GM12872 (cell line): Measurements from ENCODE around the gene KCNG4.

Experiments
- TF ChIP-seq, protein P1 (sequence below): IDR thresholded peaks from 3 replicates; pipeline ENCODE4 v1.5.1; 2011; ENCODE audit warnings: low read depth, mild to moderate bottlenecking, low read length, moderate library complexity; ENCODE audit not compliant: insufficient read depth

The KCNG4 gene

DNA sequence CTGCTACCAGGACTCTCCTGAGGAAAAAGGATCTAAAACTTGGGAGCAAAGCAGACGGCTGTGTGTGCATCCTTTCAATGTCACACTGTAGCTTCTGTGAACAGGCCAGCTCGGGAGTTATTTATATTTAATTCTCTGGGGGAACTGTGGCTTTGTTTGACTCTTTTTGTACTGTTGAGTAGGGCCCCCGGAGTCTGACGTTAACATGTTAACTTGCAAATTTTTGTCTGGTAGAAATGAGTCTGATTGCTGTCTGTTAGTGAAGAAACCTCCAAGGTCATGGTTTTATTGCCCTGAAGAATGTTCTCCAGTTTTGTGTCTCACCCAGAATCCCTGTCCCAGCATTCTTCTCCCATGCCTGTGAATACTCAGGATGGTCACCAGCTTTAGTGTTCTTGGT is 14.2 kb upstream of the KCNG4 start:
- TF ChIP-seq, protein P1, sequence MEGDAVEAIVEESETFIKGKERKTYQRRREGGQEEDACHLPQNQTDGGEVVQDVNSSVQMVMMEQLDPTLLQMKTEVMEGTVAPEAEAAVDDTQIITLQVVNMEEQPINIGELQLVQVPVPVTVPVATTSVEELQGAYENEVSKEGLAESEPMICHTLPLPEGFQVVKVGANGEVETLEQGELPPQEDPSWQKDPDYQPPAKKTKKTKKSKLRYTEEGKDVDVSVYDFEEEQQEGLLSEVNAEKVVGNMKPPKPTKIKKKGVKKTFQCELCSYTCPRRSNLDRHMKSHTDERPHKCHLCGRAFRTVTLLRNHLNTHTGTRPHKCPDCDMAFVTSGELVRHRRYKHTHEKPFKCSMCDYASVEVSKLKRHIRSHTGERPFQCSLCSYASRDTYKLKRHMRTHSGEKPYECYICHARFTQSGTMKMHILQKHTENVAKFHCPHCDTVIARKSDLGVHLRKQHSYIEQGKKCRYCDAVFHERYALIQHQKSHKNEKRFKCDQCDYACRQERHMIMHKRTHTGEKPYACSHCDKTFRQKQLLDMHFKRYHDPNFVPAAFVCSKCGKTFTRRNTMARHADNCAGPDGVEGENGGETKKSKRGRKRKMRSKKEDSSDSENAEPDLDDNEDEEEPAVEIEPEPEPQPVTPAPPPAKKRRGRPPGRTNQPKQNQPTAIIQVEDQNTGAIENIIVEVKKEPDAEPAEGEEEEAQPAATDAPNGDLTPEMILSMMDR = no peak

DNA sequence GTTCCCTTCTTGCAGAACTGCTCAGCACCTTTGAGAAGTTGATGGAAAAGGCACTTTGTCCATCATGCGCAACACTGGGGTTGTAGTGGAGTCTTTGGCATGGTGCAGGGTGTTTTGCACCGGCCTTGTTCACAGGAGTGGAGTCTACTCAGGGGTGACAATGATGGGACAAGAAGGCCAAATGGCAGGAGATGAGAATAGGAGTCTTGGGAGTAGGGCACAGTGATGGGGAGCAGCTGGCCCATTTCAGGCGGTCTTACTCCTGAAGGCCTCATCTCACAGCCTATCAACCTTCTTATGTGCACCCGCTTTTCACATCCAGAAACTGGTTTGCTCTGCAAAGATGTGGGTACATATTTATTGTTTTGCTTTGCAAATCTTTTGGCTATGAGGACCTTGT is 13.4 kb upstream of the KCNG4 start:
- TF ChIP-seq, protein P1 = no peak

DNA sequence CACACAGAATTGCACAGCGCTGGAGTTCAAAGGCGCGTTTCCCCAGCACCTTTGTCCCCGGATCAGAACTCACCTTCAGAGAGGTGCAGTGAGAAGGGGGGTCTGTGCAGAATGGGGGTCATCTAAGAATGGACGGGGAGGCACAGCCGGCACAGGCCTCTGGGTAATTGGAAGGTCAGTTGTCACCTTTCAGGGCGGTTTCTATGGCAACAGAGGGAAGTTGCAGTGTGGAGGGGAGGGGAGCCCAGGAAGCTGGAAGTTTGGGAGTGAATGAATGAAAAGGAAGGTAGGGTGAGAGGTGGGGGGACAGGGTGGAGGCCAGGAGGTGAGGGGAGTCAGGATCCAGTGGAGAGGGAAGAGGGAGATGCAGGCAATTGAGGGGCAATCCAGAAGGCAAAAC is 12.4 kb upstream of the KCNG4 start:
- TF ChIP-seq, protein P1 = no peak

DNA sequence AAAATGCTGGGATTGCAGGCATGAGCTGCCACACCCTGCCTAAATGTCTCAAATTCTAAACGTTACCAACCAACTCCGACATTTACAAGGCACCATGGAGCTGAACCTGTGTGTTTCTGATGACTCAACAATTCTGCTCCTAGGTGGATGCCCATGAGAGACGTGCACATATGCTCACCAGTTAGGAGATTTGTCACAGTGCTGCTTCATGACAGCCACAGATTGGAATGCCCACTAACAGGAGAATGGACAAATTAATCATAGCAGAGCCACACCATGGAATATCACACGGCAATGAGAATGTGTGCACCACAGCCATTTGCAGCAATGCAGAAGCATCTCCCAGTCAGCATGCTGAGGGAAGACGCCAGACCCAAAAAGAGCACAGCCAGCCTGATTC is 8.0 kb upstream of the KCNG4 start:
- TF ChIP-seq, protein P1 = no peak

DNA sequence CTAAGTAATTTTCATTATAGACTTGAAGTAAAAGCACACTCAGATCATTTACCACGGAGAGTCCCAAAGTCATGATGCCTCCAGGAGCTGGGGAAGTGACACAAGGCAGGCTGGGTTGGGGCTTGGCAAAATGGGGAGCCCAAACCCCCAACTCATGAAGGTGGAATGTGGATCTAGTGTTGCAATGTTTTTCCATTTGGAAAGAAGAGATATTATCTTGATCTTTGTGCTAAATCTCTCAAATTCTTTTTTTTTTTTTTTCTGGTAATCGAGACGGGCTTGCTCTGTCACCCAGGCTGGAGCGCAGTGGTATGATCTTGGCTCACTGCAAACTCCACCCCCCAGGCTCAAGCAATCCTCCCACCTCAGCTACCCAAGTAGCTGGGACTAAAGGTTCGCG is 7.5 kb upstream of the KCNG4 start:
- TF ChIP-seq, protein P1 = no peak

DNA sequence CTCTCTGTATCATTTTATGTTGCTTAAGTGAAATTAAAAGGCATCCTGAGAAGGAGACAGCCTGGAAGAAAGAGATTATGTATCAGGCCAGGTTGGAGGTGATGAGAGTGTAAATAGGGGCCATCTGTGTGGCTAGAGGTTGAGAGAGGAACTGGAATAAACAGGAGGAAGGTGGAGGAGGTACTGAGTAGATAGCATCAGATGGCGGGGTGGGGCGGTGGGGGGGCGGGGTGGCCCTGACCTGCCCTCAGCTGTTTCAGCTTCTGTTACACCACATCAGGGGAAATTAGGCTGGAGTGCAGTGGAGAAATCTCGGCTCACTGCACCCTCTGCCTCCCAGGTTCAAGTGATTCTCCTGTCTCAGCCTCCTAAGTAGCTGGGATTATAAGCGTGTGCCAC is 6.9 kb upstream of the KCNG4 start:
- TF ChIP-seq, protein P1 = no peak

DNA sequence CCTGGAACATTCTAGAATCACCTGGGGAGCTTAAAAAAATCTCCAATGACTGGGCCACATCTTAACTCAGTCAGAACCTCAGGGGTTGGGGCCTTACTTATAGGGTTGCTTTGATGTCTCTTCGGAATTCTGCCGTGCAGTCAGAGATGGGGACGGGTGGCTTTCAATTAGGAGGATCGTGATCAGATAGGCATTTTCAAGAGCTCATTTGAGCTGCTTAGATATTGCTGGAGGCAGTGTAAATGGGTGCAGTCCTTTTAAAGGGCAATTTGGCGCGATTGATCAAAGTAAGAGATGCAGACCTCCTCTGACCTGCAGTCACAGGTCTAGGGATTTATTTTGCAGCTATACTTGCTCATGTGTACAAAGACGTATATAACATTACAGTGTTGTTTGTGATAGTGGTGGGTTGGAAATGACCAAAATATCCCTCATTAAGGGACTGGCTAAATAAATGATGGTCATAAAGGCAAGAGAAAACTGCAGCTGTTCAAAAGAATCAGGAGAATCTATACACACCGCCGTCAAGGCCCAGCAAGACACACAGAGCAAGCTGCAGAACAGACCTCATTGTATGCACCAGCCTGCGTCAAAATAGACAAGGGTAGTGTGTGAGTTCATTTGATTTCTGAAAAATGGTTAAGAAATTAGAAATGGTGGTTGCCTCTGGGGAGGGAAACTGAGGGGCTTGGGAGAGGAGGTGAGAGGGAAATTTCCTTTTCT is 6.3 kb upstream of the KCNG4 start:
- TF ChIP-seq, protein P1 = no peak
